H1 (cell line): Measurements from ENCODE around the gene ARID5B. TPM values are rescaled to one million over a fixed set of nuclear protein-coding genes. Genes with fewer than 3 reads are reported as not detected.

ENCODE experiments used
- YY1 ChIP-seq: IDR thresholded peaks from 2 replicates; pipeline ENCODE4 v1.6.1; 2011; ENCODE audit warnings: low read depth, mild to moderate bottlenecking, low read length
- polyA plus RNA-seq, 7 experiments: library from polyadenylated mRNA; depleted of rRNA in 3 of 7; stranded (reverse) in 5 of 7; unstranded in 2 of 7; fragments of >200 nt in 5 of 7; fragments of 200-250 nt in 2 of 7; gene quantifications; 1 replicate in 5 of 7; 2 replicates in 1 of 7; 4 replicates in 1 of 7; pipeline versions ENCODE4 v1.2.1 to v1.2.3, GENCODE V29; 2011 to 2013; ENCODE audit warnings: missing spikeins in 2 of 7, mixed read lengths in 2 of 7
- total RNA-seq: library from RNA; stranded (reverse); fragmentation: NEBNext Ultra II Directional; extraction: Animal tissue kit (Norgen Biotek cat#: 25700); gene quantifications from 2 replicates; pipeline ENCODE4 v1.2.1, GENCODE V29; 2021

The ARID5B gene
- total and polyA plus RNA-seq, 2 of the 8 experiments (the other 6 are each of a cell fraction or from before 2014, with no cell fraction given): 0.21 to 1.1 TPM

- TF ChIP-seq YY1: no peak
- TF ChIP-seq, all 59 proteins: peak for 0
Measured at GRCh38 chr10:62113680-62114079, 212.2 kb downstream of the ARID5B start (continued).
